ENCODE results near the gene ADRA2B. TPM values are rescaled to one million over a fixed set of nuclear protein-coding genes. Genes with fewer than 3 reads are reported as not detected.

ADRA2B gene
- total RNA-seq, 1 experiment from 2014 or later, result not detected

DNA sequence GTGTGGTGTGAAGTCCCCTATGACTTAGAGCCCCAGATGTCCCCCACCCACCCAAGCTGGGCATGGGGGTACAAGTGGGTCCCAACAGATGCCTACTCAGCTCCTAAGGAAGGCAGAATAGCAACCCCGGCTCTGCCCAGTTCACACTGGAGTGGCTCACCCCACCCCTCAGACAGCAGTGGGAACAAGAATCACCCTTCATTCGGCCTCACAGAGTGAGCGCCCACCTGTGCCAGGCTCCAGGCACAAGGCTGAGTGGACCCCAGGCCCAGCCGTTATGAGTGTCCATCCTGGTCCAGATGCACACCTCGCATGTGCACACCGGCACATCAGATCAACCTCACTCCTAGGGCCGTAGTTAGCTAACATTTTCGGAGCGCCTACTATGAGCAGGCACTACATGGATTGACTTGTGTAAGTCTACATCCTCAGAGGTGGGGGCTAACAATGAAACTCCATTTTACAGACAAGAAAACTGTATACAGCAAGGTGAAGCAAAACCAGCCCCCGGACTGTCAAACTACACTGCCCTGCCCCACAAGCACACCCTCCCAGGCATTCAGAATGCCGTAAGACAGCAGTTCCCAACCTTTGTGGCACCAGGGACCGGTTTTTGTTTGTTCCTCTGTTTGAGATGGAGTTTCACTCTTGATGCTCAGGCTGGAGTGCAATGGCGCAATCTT lies 24.7 kb upstream of the ADRA2B start:
- intact Hi-C loops (cut with micrococcal nuclease; ENCODE audit: unreplicated experiment), result no loop called here
- no peaks in the 10 kb centered on the region for H3K27me3 ChIP-seq (replicated peaks; ENCODE audit: insufficient read depth, low read depth, low read length, poor library complexity)
- no peaks in the 10 kb centered on the region for H3K4me1 ChIP-seq (ENCODE audit: insufficient read depth, low read length, poor library complexity, severe bottlenecking)
- TF ChIP-seq EZH2 (IDR thresholded peaks at IDR 0.05; ENCODE audit: borderline replicate concordance, low read depth, low read length, poor library complexity, severe bottlenecking), result no peak
- TF ChIP-seq, protein P1, sequence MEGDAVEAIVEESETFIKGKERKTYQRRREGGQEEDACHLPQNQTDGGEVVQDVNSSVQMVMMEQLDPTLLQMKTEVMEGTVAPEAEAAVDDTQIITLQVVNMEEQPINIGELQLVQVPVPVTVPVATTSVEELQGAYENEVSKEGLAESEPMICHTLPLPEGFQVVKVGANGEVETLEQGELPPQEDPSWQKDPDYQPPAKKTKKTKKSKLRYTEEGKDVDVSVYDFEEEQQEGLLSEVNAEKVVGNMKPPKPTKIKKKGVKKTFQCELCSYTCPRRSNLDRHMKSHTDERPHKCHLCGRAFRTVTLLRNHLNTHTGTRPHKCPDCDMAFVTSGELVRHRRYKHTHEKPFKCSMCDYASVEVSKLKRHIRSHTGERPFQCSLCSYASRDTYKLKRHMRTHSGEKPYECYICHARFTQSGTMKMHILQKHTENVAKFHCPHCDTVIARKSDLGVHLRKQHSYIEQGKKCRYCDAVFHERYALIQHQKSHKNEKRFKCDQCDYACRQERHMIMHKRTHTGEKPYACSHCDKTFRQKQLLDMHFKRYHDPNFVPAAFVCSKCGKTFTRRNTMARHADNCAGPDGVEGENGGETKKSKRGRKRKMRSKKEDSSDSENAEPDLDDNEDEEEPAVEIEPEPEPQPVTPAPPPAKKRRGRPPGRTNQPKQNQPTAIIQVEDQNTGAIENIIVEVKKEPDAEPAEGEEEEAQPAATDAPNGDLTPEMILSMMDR (conservative IDR thresholded peaks at IDR 0.05; ENCODE audit: low read depth, low read length), result no peak
- H3K9me3 ChIP-seq (ENCODE audit: low read depth, low read length, poor library complexity, severe bottlenecking), result no peaks in the 10 kb centered on the region
- no peaks in the 10 kb centered on the region for H3K36me3 ChIP-seq (ENCODE audit: insufficient read depth, low read length, poor library complexity, severe bottlenecking)
- H3K27ac ChIP-seq (ENCODE audit: low read depth, low read length, poor library complexity, severe bottlenecking), result no peak overlapping the region
- DNase-seq (ENCODE audit: low spot score), result no peak
- no peak overlapping the region for H3K4me3 ChIP-seq (ENCODE audit: low read depth, low read length, poor library complexity, severe bottlenecking)
- POLR2A ChIA-PET (ENCODE audit: low non-redundant PET), result no interaction called here
- BruUV-seq (replicated peaks), result no TSS peak
- CTCF ChIA-PET, result interaction anchor here (0.9 kb wide), 1 partner anchor 33 kb away, joined by 3 read pairs; no protein-coding TSS in a partner anchor

DNA sequence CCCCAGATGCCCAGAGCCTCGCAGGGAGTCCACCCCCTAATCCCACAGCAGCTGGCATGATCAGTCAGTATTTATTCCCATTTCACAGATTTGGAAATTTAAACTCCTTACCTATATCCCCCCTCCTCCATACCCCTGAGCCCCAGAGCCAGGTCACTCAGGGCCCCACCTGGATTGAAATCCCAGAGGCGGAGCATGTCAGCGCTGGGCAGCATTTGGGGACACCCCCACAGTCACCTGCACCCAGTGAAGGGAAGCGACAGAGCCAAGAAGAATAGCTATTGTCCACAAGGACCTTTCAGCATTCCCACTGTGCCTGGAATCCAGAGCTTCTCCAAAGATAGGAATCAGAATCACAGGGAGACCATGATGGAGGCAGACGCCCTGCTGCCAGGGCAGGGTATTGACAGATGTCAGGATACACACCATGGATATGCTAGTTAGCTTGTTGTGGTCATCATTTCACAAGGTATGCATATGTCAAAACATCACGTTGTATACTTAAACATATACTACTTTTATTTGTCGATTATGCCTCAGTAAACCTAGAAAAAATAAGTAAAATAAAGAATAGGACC lies 22.9 kb upstream of the ADRA2B start:
- Histone ChIP-seq H3K4me1 (ENCODE audit: insufficient read depth, low read length, poor library complexity, severe bottlenecking) (no peaks in the 10 kb centered on the region), H3K4me3 (ENCODE audit: low read depth, low read length, poor library complexity, severe bottlenecking) (no peak overlapping the region), H3K27me3 (replicated peaks; ENCODE audit: insufficient read depth, low read depth, low read length, poor library complexity) (no peaks in the 10 kb centered on the region), H3K9me3 (ENCODE audit: low read depth, low read length, poor library complexity, severe bottlenecking) (no peaks in the 10 kb centered on the region), H3K36me3 (ENCODE audit: insufficient read depth, low read length, poor library complexity, severe bottlenecking) (no peaks in the 10 kb centered on the region), H3K27ac (ENCODE audit: low read depth, low read length, poor library complexity, severe bottlenecking) (no peak overlapping the region)
- CTCF ChIA-PET, result interaction anchor here (0.6 to 4.1 kb wide), 4 partner anchors 13 to 128 kb away, joined by 7 to 47 read pairs (median 9); no protein-coding TSS in a partner anchor
- POLR2A ChIA-PET (ENCODE audit: low non-redundant PET), result no interaction called here
- BruUV-seq (replicated peaks), result no TSS peak
- intact Hi-C loops (cut with micrococcal nuclease; ENCODE audit: unreplicated experiment), result loop anchor here (2.0 kb wide), 1 partner anchor 126 kb away; the partner anchor contains the start of gene TMEM127
- no peak for DNase-seq (ENCODE audit: low spot score)
- no peak for TF ChIP-seq EZH2 (IDR thresholded peaks at IDR 0.05; ENCODE audit: borderline replicate concordance, low read depth, low read length, poor library complexity, severe bottlenecking)

DNA sequence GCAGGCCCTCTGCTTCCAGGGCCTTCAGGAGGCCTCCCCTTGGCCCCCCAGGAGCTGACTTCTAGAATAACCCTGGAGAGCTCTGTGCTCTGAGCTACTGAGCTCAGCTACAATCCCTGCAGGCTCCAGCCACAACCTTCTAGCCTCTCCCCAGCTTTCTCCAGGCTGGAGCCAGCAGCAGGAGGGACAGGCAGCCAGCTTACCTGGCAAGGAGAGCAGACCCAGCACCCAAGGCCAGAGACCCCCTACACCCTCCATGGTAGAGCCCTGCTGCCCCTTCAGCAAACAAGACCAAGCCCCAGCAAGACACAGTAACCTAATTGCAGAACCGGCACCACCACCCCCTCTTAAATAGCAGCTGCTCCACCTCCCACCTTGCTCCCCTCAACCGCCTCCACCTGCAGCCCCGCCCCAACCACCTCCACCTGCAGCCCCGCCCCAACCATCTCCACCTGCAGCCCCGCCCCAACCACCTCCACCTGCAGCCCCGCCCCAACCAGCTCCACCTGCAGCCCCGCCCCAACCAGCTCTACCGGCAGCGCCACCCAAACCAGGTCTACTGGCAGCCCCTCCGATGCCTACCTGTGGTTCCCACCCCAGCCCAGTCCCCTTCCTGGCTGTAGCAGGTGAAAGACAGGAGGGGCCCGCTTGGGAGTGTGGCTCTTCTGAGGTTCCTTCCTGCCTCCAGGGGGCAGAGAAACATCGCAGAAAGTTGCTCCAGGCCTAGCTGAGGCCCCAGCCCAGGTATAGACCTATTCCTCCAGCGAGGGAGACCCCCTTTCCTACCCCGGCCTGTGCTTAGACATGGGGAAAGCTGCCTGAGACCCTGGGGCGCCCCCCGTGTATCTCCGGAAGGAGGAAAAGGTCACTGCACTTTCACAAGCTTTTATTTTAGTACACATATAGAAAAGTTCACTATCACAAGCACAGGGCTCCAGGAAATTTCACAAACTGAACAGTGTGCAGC lies 22.1 kb upstream of the ADRA2B start, which contains the start of gene ASTL:
ASTL (minus strand) TSS at position 324 of the 967 bp plus-strand sequence; CDS start at position 258, 66 bp downstream.
- Histone ChIP-seq H3K4me1 (ENCODE audit: insufficient read depth, low read length, poor library complexity, severe bottlenecking) (no peaks in the 10 kb centered on the region), H3K36me3 (ENCODE audit: insufficient read depth, low read length, poor library complexity, severe bottlenecking) (no peaks in the 10 kb centered on the region), H3K27ac (ENCODE audit: low read depth, low read length, poor library complexity, severe bottlenecking) (no peak within 1 kb of the TSS), H3K9me3 (ENCODE audit: low read depth, low read length, poor library complexity, severe bottlenecking) (no peaks in the 10 kb centered on the region), H3K27me3 (replicated peaks; ENCODE audit: insufficient read depth, low read depth, low read length, poor library complexity) (no peaks in the 10 kb centered on the region), H3K4me3 (ENCODE audit: low read depth, low read length, poor library complexity, severe bottlenecking) (no peak within 1 kb of the TSS)
- intact Hi-C loops (cut with micrococcal nuclease; ENCODE audit: unreplicated experiment), result loop anchor here (1.0 to 2.0 kb wide), 2 partner anchors 36 to 126 kb away; partner anchors contain the start of gene TMEM127
- TF ChIP-seq EZH2 (IDR thresholded peaks at IDR 0.05; ENCODE audit: borderline replicate concordance, low read depth, low read length, poor library complexity, severe bottlenecking), result no peak
- TF ChIP-seq, protein P1 (conservative IDR thresholded peaks at IDR 0.05; ENCODE audit: low read depth, low read length), result peak; percentile 68
- BruUV-seq (replicated peaks), result no TSS peak
- CTCF ChIA-PET, result interaction anchor here (0.6 to 4.1 kb wide), 5 partner anchors 14 to 146 kb away, joined by 6 to 47 read pairs (median 8); no protein-coding TSS in a partner anchor
- POLR2A ChIA-PET (ENCODE audit: low non-redundant PET), result no interaction called here
- DNase-seq (ENCODE audit: low spot score), result peak; percentile 57
